ENCODE results near the gene SLC35E2B.
"Not testable (repeated sequence)": the region's sequence is repeated elsewhere in the genome, so short reads cannot be mapped to it uniquely, and the experiment has no call there.

DNA sequence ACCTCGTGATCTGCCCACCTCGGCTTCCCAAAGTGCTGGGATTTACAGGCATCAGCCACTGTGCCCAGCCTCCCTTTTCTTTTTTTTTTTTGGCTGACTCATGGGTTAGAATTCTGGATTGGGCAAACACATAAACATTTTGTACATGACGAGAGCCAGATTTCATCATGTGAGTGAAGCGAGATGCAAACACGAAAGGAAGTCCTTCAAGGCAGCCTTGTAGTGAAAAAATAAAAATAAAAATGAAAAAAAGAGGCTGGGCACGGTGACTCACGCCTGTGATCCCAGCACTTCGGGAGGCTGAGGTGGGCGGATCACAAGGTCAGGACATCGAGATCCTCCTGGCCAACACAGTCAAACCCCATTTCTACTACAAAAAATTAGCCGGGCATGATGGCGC is 48.4 kb upstream of the SLC35E2B start:
- TF ChIP-seq, protein P1, sequence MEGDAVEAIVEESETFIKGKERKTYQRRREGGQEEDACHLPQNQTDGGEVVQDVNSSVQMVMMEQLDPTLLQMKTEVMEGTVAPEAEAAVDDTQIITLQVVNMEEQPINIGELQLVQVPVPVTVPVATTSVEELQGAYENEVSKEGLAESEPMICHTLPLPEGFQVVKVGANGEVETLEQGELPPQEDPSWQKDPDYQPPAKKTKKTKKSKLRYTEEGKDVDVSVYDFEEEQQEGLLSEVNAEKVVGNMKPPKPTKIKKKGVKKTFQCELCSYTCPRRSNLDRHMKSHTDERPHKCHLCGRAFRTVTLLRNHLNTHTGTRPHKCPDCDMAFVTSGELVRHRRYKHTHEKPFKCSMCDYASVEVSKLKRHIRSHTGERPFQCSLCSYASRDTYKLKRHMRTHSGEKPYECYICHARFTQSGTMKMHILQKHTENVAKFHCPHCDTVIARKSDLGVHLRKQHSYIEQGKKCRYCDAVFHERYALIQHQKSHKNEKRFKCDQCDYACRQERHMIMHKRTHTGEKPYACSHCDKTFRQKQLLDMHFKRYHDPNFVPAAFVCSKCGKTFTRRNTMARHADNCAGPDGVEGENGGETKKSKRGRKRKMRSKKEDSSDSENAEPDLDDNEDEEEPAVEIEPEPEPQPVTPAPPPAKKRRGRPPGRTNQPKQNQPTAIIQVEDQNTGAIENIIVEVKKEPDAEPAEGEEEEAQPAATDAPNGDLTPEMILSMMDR (conservative IDR thresholded peaks at IDR 0.05 in 1 of 2, IDR thresholded peaks at IDR 0.05 in 1 of 2; ENCODE audit: low read depth in 1 of 2, low read length in 2 of 2), result not testable (repeated sequence)
- not testable (repeated sequence) for TF ChIP-seq EZH2 (IDR thresholded peaks at IDR 0.05; ENCODE audit: low read length, missing control alignments)
